C4-2B (cell line): ENCODE results near the gene PGGHG.
A peak's percentile ranks its signal among the peaks of the same experiment; 100 is the strongest.

Experiments
- H3K27ac ChIP-seq: fragments of 450-650 bp; 2 replicates; pipeline ENCODE4 v1.5.1; 2017
- ZFX ChIP-seq: fragments of 450-650 bp; IDR thresholded peaks from 2 replicates; pipeline ENCODE4 v1.6.1; 2017
- TF ChIP-seq, protein P1 (sequence below): fragments of 450-650 bp; conservative IDR thresholded peaks from 2 replicates; pipeline ENCODE4 v1.5.1; 2017; ENCODE audit warnings: mild to moderate bottlenecking

PGGHG gene

DNA sequence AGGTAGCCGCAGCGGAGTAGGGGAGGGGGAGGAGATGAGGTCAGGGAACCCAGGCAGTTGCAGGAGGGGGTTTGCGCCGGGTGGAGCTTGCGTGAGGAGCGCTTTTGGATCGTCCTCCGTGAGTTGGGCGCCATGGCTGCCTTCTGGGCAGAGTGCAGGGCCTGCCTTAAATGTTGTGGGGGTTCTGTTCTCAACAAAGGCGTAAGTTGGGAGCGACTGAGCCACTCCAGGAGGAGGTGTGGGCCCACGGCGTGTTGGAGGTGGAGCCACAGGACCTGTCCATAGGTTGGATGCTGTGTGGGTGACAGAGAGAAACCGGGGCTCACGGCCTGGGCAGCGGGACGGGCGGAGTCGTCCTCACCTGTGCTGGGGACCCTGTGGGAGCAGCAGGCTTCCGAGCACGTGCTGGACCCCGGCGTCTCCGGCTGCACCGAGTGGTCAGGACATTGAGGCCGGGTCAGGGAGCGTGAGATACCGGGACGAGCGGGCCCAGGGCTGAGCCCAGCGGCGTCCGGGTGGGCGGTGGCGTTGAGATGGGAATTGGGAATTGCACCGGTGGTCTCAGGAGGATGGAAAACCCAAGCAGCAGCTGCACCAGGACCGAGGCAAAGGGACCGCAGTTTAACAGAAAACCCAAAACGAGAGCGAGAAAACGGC is 977 bp upstream of the PGGHG start:
- H3K27ac ChIP-seq, result peak overlapping the region; percentile 47; the same call in 1 of the 2 replicates
- TF ChIP-seq, protein P1, sequence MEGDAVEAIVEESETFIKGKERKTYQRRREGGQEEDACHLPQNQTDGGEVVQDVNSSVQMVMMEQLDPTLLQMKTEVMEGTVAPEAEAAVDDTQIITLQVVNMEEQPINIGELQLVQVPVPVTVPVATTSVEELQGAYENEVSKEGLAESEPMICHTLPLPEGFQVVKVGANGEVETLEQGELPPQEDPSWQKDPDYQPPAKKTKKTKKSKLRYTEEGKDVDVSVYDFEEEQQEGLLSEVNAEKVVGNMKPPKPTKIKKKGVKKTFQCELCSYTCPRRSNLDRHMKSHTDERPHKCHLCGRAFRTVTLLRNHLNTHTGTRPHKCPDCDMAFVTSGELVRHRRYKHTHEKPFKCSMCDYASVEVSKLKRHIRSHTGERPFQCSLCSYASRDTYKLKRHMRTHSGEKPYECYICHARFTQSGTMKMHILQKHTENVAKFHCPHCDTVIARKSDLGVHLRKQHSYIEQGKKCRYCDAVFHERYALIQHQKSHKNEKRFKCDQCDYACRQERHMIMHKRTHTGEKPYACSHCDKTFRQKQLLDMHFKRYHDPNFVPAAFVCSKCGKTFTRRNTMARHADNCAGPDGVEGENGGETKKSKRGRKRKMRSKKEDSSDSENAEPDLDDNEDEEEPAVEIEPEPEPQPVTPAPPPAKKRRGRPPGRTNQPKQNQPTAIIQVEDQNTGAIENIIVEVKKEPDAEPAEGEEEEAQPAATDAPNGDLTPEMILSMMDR, result no peak
- no peak for TF ChIP-seq ZFX

DNA sequence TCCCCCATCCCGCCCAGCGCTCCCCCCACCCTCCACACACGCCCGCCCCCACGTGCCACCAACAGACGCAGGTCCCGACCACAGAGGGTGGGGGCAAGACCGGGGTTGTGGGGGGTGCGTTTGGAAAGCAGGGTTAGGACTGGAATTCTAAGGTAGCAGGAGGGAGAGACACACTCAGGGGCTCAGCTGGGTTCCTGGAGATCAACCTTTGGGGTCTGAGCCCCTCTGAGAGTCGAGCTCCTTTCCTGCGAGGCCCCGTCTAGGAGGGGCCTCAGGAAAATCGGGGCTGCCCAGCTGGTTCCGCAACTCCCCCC is 429 bp downstream of the PGGHG start:
- no peak for TF ChIP-seq ZFX
- TF ChIP-seq, protein P1, result no peak
- H3K27ac ChIP-seq, result peak overlapping the region; percentile 47

DNA sequence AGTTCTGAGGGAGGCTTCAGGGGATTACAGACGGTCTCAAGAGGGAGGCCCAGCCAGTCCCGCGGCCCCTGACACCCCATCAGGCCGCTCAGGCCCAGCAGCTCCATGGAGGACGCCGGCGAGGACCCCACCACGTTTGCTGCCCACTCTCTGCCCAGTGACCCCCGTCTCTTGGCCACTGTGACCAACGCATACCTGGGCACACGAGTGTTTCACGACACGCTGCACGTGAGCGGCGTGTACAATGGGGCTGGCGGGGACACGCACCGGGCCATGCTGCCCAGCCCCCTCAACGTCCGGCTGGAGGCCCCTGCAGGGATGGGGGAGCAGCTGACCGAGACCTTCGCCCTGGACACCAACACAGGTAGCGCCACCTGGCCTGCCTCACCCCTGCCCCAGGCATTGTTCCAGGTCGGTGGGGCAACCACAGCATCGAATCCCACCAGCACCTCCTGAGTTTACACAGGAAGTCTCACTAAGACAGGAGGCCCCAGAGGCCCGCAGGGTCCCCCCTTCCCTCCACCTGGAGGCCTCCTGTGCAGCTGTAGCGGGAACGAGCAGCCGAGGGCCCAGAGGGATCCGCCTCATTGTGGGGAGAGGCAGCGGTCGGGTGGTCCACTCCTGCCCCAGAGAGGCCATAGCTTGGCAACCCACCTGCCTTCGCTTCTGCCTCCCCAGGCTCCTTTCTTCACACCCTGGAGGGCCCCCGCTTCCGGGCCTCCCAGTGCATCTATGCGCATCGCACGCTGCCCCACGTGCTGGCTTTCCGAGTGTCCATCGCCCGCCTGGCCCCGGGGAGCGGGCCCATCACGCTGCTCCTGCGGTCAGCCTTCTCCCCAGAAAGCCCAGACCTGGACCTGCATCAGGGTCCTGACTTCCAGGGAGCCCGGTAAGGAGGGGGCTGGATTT is 1.0 kb downstream of the PGGHG start:
- TF ChIP-seq, protein P1, result no peak
- TF ChIP-seq ZFX, result no peak
- peak overlapping the region; percentile 47 for H3K27ac ChIP-seq

DNA sequence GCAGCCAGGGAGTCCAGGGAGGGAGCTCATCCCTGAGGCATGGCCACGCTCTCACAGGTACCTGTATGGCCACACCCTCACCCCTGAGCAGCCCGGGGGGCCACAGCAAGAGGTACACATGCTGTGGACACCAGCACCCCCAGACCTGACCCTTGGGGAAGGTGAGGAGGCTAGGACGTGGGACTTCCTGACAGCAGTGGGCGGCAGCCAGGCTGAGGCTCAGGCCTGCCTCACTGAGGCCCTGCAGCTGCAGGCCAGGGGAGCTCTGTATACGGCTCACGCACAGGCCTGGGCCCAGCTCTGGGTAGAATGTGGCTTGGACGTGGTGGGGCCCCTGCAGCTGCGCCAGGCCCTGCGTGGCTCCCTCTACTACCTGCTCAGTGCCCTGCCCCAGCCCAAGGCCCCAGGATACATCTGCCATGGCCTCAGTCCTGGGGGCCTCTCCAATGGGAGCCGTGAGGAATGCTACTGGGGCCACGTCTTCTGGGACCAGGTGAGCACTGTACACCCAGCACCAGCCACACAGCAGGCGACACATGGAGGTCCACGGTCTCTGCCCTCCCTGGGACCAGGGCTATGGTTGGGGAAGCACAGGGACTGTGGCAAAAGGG is 1.8 kb downstream of the PGGHG start:
- TF ChIP-seq, protein P1, result no peak
- TF ChIP-seq ZFX, result no peak
- H3K27ac ChIP-seq, result no peak overlapping the region

DNA sequence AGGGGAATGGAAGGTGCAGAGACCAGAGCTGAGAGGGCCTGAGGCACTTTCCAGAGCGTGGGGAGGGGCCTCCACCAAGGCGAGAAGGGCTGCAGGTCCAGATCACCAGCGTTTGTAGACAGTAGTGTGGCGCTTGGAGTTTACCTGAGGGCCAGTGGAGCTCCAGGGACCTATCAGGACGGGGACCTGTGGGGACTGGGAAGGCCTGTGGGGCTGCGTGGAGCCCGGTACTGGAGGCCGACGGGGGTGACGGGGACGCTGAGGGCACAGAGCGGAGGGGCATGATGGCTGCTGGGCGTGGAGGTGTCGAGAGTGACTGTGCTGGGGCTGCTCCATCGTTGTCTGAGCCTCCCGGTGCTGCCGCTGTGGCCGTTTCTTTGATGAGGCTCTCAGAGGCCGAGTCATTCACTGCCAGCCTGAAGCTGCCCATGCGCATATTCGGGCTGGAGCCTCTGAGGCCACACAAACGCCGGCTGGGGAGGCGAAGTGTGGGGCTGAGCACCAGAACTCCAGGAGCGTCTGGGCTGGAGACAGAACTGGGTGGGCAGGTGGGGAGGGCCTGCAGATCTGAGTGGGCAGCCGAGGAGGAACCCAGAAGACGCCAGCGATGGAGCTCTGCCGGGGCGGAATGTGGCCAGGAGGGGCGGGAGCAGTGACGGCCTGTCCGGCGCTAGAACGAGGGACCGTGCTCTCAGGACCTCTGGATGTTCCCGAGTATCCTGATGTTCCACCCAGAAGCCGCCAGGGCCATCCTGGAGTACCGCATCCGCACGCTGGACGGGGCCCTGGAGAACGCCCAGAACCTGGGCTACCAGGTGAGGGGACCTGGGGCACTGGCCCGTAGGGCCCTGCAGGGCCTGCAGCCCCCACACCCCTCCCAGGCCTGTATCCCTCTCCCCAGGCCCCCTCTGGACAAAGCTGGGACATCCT is 2.6 kb downstream of the PGGHG start:
- no peak for TF ChIP-seq ZFX
- TF ChIP-seq, protein P1, result no peak
- H3K27ac ChIP-seq, result no peak overlapping the region

DNA sequence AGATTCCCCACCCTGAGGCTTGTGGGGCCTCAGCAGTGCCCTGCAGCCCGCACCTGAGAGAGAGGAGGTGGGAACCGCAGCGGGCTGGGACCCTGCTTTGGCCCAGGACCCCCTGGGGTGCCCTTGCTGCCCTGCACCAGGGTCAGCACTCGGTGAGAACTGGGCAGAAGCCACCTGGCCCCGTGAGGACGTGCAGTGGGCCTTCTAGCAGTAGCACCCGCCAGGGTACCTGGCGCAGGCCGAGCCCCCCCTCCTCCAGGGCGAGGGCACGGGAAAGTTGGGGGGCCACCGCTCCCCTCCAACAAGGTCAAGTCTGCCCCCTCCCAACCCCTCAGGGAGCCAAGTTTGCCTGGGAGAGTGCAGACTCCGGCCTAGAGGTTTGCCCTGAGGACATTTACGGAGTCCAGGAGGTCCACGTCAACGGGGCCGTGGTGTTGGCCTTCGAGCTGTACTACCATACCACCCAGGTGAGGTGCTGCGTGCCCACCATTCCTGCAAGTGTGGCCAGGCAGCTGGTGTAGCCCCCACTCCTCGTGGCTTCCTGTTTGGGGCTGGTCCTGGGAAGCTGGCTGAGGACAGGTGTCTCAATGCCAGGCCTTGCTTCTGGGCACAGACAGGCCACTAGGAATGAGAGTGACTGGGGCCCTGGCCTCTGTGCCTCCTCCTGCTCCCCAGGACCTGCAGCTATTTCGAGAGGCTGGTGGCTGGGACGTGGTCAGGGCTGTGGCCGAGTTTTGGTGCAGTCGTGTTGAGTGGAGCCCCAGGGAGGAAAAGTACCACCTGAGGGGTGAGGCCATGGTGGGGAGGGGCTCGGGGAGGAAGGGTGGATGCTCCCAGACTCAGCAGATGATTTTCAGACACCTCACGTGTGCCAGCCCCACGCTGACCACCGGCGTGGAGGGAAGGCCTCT is 3.5 kb downstream of the PGGHG start:
- no peak for TF ChIP-seq ZFX
- TF ChIP-seq, protein P1, result no peak

More for the DNA sequence above, 3.5 kb downstream of the PGGHG start:
- H3K27ac ChIP-seq, result no peak overlapping the region
